Astrocyte of the spinal cord (primary cell): Measurements from ENCODE around the gene WWOX.

Experiments used
- DNase-seq: peaks from one replicate; pipeline ENCODE4 v3.0.0; 2011; ENCODE audit warnings: low read depth, low spot score
- H3K4me3 ChIP-seq: 2 replicates; pipeline ENCODE4 v1.5.1; 2011; ENCODE audit warnings: low read depth, mild to moderate bottlenecking, low read length, moderate library complexity
- CTCF ChIP-seq: IDR thresholded peaks from 2 replicates; pipeline ENCODE4 v1.5.1; 2012; ENCODE audit warnings: low read depth, mild to moderate bottlenecking, low read length, inconsistent platforms
- in situ Hi-C: cut with HindIII; loops from 2 replicates; pipeline ENCODE4 v1.10.0; 2017; ENCODE audit warnings: low sequenced_read_pairs

WWOX gene

GRCh38 chr16:79109771-79110170 is 1010.3 kb downstream of the WWOX start:
- DNase-seq: no peak
- H3K4me3 ChIP-seq: no peak overlapping the region
- in situ Hi-C loops: no loop called here
- TF ChIP-seq CTCF: no peak

DNA sequence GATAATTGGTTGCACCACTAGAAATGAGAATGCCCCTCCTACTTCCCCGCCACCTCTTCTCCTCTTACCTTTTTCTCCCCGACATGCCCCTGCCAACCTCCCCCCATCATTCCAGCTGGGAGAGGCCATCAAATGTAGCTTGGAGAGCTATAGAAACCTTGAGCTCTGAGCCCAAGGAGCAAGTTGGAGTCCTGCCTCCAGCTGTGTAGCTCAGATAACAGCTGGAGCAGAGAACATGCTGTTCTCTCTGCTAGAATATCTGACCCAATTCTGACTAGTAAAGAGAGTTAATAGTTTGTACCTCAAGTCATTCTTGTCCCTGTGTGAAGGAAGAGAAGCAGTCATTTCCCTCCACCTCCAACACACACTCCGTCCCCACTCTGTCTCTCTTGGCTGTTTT is 1010.8 kb downstream of the WWOX start:
- TF ChIP-seq CTCF: no peak
- in situ Hi-C loops: no loop called here
- DNase-seq: no peak

GRCh38 chr16:79110953-79111352 is 1011.5 kb downstream of the WWOX start:
- TF ChIP-seq CTCF: no peak
- in situ Hi-C loops: no loop called here
- no peak overlapping the region for H3K4me3 ChIP-seq
- no peak for DNase-seq

More for the DNA sequence above, 1010.8 kb downstream of the WWOX start:
- H3K4me3 ChIP-seq: no peak overlapping the region

GRCh38 chr16:79112462-79112861 is 1013.0 kb downstream of the WWOX start:
- no peak for DNase-seq
- in situ Hi-C loops: no loop called here
- no peak for TF ChIP-seq CTCF

DNA sequence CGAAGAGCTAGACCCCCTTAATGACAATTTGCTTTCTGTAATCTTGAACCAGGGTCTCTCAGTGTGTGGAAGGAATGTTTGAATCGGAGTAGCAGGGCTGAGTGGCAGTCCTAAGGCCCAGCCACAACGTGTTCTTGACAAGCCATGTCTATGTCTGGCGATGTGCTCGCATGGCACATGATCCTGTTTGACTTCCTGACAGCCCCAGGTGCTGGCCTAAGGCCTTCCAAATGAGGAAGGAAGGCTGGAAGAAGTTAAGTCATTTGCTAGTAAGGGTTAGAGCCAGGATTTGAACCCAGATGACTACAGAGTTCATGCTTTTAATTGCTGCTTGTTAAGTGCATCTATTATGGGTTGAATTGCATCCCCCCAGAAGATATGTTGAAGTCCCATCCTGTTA is 1014.4 kb downstream of the WWOX start:
- TF ChIP-seq CTCF: no peak
- DNase-seq: no peak
- in situ Hi-C loops: no loop called here
- H3K4me3 ChIP-seq: no peak overlapping the region

More at GRCh38 chr16:79112462-79112861, 1013.0 kb downstream of the WWOX start:
- H3K4me3 ChIP-seq: no peak overlapping the region

DNA sequence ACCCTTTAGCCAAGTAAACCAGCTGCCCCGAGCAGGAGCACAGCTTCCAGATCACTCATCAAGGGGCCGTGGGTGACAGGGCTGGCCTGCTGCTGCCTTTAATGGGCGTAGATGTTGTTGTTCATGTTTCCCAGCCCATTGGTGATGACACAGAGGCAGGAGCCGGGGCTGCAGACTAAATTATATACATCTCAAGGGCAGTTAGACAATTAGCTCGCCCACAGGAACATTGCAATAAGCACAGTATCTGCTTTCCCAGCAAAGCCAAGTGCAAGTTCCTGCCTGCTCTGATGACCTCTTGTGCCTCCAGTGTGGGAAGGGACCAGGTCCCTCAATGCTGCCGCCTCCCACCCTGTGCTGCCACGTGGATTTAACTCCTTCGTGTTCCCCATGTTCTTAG is 1015.3 kb downstream of the WWOX start:
- in situ Hi-C loops: no loop called here
- H3K4me3 ChIP-seq: no peak overlapping the region
- no peak for TF ChIP-seq CTCF
- no peak for DNase-seq

DNA sequence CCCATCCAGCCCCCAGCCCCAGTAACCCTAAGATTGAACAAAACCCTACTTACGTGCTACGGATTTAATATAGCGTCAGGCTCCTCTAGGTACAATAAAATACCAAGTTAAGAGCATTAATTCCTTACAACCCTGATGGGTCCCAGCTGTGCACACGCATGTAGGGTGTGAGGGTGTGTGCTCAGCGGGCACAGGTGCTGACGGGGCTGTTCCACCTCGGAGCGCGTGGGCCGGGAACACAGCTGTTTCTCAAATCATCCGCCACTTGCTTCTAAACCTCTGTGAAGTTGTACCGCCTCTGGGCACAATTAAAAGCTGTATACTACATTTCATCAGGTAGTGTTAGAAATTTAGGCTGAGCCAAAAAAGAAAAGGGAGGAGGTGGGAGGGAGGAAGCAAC is 1022.5 kb downstream of the WWOX start:
- TF ChIP-seq CTCF: no peak
- in situ Hi-C loops: no loop called here
- no peak for DNase-seq
- no peak overlapping the region for H3K4me3 ChIP-seq
